Fibroblast of the aortic adventitia (primary cell): Measurements from ENCODE around the gene TNKS1BP1. TPM values are rescaled to one million over a fixed set of nuclear protein-coding genes. Genes with fewer than 3 reads are reported as not detected.

Experiments used
- DNase-seq: peaks from one replicate; pipeline ENCODE4 v3.0.0-alpha.2; 2010; ENCODE audit warnings: low read depth
- H3K4me3 ChIP-seq: 2 replicates; pipeline ENCODE4 v1.5.1; 2011; ENCODE audit warnings: low read depth, mild to moderate bottlenecking, control low read depth, low read length, moderate library complexity
- CTCF ChIP-seq: IDR thresholded peaks from 2 replicates; pipeline ENCODE4 v1.5.1; 2011; ENCODE audit warnings: mild to moderate bottlenecking, low read length, control low read depth, inconsistent platforms; ENCODE audit not compliant: insufficient read depth
- total RNA-seq: library from RNA; depleted of rRNA; stranded (reverse); fragments of >200 nt; gene quantifications from 2 replicates; pipeline ENCODE4 v1.2.3, GENCODE V29; 2012; ENCODE audit warnings: low replicate concordance

Gene TNKS1BP1
- total RNA-seq, 1 donor: 70.0 TPM

GRCh38 chr11:57356268-57356667, 31.5 kb upstream of the TNKS1BP1 start:
- no peak overlapping the region for H3K4me3 ChIP-seq
- no peak for DNase-seq
- no peak for TF ChIP-seq CTCF

- no peak for TF ChIP-seq CTCF
- DNase-seq: no peak
- H3K4me3 ChIP-seq: no peak overlapping the region
Observed at GRCh38 chr11:57354699-57355098, 29.9 kb upstream of the TNKS1BP1 start.

GRCh38 chr11:57353852-57354251, 29.1 kb upstream of the TNKS1BP1 start:
- DNase-seq: no peak
- TF ChIP-seq CTCF: no peak
- H3K4me3 ChIP-seq: no peak overlapping the region

- no peak for TF ChIP-seq CTCF
- no peak overlapping the region for H3K4me3 ChIP-seq
- no peak for DNase-seq
Observed at GRCh38 chr11:57353446-57353845, 28.7 kb upstream of the TNKS1BP1 start.

GRCh38 chr11:57353036-57353435, 28.3 kb upstream of the TNKS1BP1 start:
- DNase-seq: no peak
- TF ChIP-seq CTCF: no peak

GRCh38 chr11:57349491-57350274, 24.9 kb upstream of the TNKS1BP1 start:
- TF ChIP-seq CTCF: peak; percentile 91
- H3K4me3 ChIP-seq: no peak overlapping the region
- peak; percentile 36 for DNase-seq

More at GRCh38 chr11:57353036-57353435, 28.3 kb upstream of the TNKS1BP1 start:
- no peak overlapping the region for H3K4me3 ChIP-seq
